SK-N-SH treated with all-trans-retinoic acid at 6 μM for 48 hours (cell line): ENCODE data around the gene DCT.

Experiments
- ARNTL ChIP-seq: fragments of 450-650 bp; formaldehyde crosslinking; IDR thresholded peaks from 2 replicates; pipeline ENCODE4 v1.5.0; 2020; ENCODE audit warnings: low read depth, mild to moderate bottlenecking, moderate library complexity, borderline replicate concordance
- CSDC2 ChIP-seq: fragments of 250-450 bp; sonication (Bioruptor Pico); IDR thresholded peaks from 2 replicates; pipeline ENCODE4 v1.5.0; 2020; ENCODE audit warnings: mild to moderate bottlenecking, moderate library complexity
- CSRNP3 ChIP-seq: fragments of 250-450 bp; sonication (Bioruptor Pico); IDR thresholded peaks from 2 replicates; pipeline ENCODE4 v1.5.1; 2021; ENCODE audit warnings: mild to moderate bottlenecking, moderate library complexity
- ESRRG ChIP-seq: fragments of 250-450 bp; sonication (Bioruptor Pico); IDR thresholded peaks from 2 replicates; pipeline ENCODE4 v1.6.1; 2021; ENCODE audit warnings: mild to moderate bottlenecking
- ISL1 ChIP-seq: fragments of 250-450 bp; sonication (Bioruptor Pico); IDR thresholded peaks from 2 replicates; pipeline ENCODE4 v2.1.2; 2022; ENCODE audit warnings: mild to moderate bottlenecking, moderate library complexity
- PATZ1 ChIP-seq: fragments of 250-450 bp; sonication (Bioruptor Pico); IDR thresholded peaks from 2 replicates; pipeline ENCODE4 v1.8.0; 2020; ENCODE audit warnings: mild to moderate bottlenecking, moderate library complexity, borderline replicate concordance
- POU6F1 ChIP-seq: fragments of 250-450 bp; sonication (Bioruptor Pico); IDR thresholded peaks from 2 replicates; pipeline ENCODE4 v1.8.0; 2021; ENCODE audit warnings: low read depth, mild to moderate bottlenecking, moderate library complexity, borderline replicate concordance
- RARB ChIP-seq: fragments of 250-450 bp; sonication (Bioruptor Pico); IDR thresholded peaks from 2 replicates; pipeline ENCODE4 v1.8.0; 2021; ENCODE audit warnings: mild to moderate bottlenecking, moderate library complexity
- TOX ChIP-seq: fragments of 250-450 bp; sonication (Bioruptor Pico); IDR thresholded peaks from 2 replicates; pipeline ENCODE4 v1.8.0; 2021; ENCODE audit warnings: mild to moderate bottlenecking, moderate library complexity, borderline replicate concordance
- ZC3H10 ChIP-seq: fragments of 250-450 bp; sonication (Bioruptor Pico); IDR thresholded peaks from 2 replicates; pipeline ENCODE4 v1.5.1; 2021; ENCODE audit warnings: mild to moderate bottlenecking, moderate library complexity
- ZFP3 ChIP-seq: fragments of 250-450 bp; sonication (Bioruptor Pico); IDR thresholded peaks from 2 replicates; pipeline ENCODE4 v1.5.0; 2020; ENCODE audit warnings: mild to moderate bottlenecking, moderate library complexity
- ZFP30 ChIP-seq: fragments of 450-650 bp; formaldehyde crosslinking; IDR thresholded peaks from 2 replicates; pipeline ENCODE4 v1.5.0; 2022; ENCODE audit warnings: mild to moderate bottlenecking, moderate library complexity
- ZNF565 ChIP-seq: fragments of 450-650 bp; formaldehyde crosslinking; conservative IDR thresholded peaks from 2 replicates; pipeline ENCODE4 v1.5.0; 2020; ENCODE audit warnings: low read depth, mild to moderate bottlenecking, moderate library complexity
- ZNF8 ChIP-seq: fragments of 450-650 bp; formaldehyde crosslinking; IDR thresholded peaks from 2 replicates; pipeline ENCODE4 v1.5.0; 2020; ENCODE audit warnings: mild to moderate bottlenecking, moderate library complexity

DNA sequence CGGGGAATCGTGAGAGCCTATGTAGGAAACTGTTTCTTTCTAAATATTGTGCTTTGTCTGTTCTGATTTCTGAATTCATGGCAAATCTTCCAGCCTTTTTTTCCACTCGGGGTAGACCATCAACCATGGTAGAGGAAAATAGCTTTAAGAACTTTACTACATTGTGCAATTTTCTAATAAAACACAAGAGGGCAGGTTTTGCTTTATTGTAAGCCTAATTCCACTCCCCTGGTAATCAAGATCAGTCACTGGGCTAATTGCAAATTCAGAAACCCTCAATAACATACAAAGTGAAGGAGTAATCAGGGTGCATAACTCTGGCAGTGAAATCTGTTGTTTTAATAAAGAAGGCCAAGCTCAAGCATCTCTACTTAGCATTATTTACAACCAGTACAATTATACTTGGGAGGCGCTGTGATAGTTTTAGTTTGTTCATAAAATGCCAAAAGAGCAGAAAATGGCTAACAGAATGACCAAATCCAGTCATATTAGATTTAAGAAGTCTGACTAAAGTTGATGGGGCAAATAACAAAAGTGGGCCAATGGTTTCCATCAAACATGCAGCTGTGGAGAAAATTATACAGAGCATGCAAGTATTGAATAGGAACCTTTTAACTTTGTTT is 43.8 kb downstream of the DCT start:
- TF ChIP-seq ZC3H10 (CRISPR knock-in tag) (no peak), ZFP3 (CRISPR knock-in tag) (no peak), POU6F1 (CRISPR knock-in tag) (no peak), CSDC2 (CRISPR knock-in tag) (no peak), RARB (CRISPR knock-in tag) (no peak), ZFP30 (CRISPR knock-in tag) (no peak), ESRRG (no peak), ARNTL (CRISPR knock-in tag) (no peak), PATZ1 (CRISPR knock-in tag) (no peak), TOX (CRISPR knock-in tag) (no peak), ISL1 (CRISPR knock-in tag) (no peak), CSRNP3 (CRISPR knock-in tag) (no peak), ZNF565 (CRISPR knock-in tag) (no peak), ZNF8 (no peak)
